Measurements from ENCODE around the gene TMCO2. TPM values are rescaled to one million over a fixed set of nuclear protein-coding genes. Genes with fewer than 3 reads are reported as not detected.

The TMCO2 gene
- 0.16 TPM in 1 of 2 replicates, not detected in the other for total RNA-seq

GRCh38 chr1:40247655-40248054 is at the start of gene TMCO2:
TMCO2 (plus strand) TSS chr1:40247937; CDS start chr1:40247994, 57 bp downstream.

GRCh38 chr1:40257688-40258444 is 10.1 kb downstream of the TMCO2 start, which contains the start of gene ZMPSTE24:
ZMPSTE24 (plus strand) TSS chr1:40258236; CDS start chr1:40258272, 36 bp downstream.

Other genes with a start within 250 kb of the TMCO2 start
- 339 and 495 TPM in 2 replicates for gene CAP1, start 207.2 kb upstream of the TMCO2 start, total RNA-seq
- gene PPT1, start 150.7 kb upstream of the TMCO2 start, total RNA-seq = 42.7 and 69.1 TPM in 2 replicates
- gene RLF, start 86.5 kb upstream of the TMCO2 start, total RNA-seq = 11.2 and 25.4 TPM in 2 replicates
- gene ZMPSTE24, start 10.3 kb downstream of the TMCO2 start, total RNA-seq = 46.3 and 64.7 TPM in 2 replicates
- gene COL9A2, start 69.3 kb downstream of the TMCO2 start, total RNA-seq = 0.16 and 0.63 TPM in 2 replicates
- 2.8 and 7.2 TPM in 2 replicates for gene SMAP2, start 125.8 kb downstream of the TMCO2 start, total RNA-seq
- 1.6 and 1.9 TPM in 2 replicates for gene ZFP69B, start 202.5 kb downstream of the TMCO2 start, total RNA-seq
- gene ZFP69, start 229.4 kb downstream of the TMCO2 start, total RNA-seq = 1.9 and 2.4 TPM in 2 replicates